Hepatocyte (in vitro differentiated cells): Measurements from ENCODE around the gene ITPKC.

ENCODE experiments used
- EZH2 ChIP-seq: fragments of 200-600 bp; sonication (generic); IDR thresholded peaks from 2 replicates; pipeline ENCODE4 v1.6.1; 2016; ENCODE audit warnings: antibody characterized with exemption, mild to moderate bottlenecking, borderline replicate concordance
- EZH2phosphoT487 ChIP-seq: fragments of 200-600 bp; sonication (generic); IDR thresholded peaks from one replicate; pipeline ENCODE4 v1.6.1; 2018; ENCODE audit warnings: antibody characterized with exemption, mild to moderate bottlenecking, low read depth, moderate library complexity; ENCODE audit not compliant: unreplicated experiment, severe bottlenecking
- TF ChIP-seq, protein P1 (sequence below): fragments of 200-600 bp; sonication (generic); IDR thresholded peaks from 2 replicates; pipeline ENCODE4 v1.5.1; 2016; ENCODE audit warnings: antibody characterized with exemption, mild to moderate bottlenecking; ENCODE audit not compliant: poor library complexity

DNA sequence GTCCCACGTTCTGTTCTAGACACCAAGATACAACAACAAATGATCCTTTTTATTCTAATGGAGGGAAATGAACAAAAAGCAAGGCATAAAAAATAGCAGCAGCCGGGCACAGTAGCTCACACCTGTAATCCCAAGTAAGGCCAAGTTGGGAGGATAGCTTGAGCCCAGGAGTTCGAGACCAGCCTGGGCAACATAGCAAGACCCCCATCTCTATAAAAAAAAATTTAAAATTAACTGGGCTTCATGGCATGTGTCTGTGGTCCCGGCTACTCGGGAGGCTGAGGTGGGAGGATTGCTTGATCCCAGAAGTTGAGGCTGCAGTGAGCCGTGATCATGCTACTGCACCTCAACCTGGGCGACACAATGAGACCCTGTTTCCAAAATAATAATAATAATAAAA is 59.5 kb downstream of the ITPKC start:
- TF ChIP-seq EZH2phosphoT487 (no peak), EZH2 (no peak)
- TF ChIP-seq, protein P1, sequence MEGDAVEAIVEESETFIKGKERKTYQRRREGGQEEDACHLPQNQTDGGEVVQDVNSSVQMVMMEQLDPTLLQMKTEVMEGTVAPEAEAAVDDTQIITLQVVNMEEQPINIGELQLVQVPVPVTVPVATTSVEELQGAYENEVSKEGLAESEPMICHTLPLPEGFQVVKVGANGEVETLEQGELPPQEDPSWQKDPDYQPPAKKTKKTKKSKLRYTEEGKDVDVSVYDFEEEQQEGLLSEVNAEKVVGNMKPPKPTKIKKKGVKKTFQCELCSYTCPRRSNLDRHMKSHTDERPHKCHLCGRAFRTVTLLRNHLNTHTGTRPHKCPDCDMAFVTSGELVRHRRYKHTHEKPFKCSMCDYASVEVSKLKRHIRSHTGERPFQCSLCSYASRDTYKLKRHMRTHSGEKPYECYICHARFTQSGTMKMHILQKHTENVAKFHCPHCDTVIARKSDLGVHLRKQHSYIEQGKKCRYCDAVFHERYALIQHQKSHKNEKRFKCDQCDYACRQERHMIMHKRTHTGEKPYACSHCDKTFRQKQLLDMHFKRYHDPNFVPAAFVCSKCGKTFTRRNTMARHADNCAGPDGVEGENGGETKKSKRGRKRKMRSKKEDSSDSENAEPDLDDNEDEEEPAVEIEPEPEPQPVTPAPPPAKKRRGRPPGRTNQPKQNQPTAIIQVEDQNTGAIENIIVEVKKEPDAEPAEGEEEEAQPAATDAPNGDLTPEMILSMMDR: no peak
